Smooth muscle cell of bladder (primary cell): ENCODE results near the gene RPRD1B. TPM values are rescaled to one million over a fixed set of nuclear protein-coding genes. Genes with fewer than 3 reads are reported as not detected.

Experiments used
- total RNA-seq: library from RNA; depleted of rRNA; stranded (reverse); fragments of >200 nt; gene quantifications from 2 replicates; pipeline ENCODE4 v1.2.3, GENCODE V29; 2014

Gene RPRD1B
- 15.6 and 18.9 TPM in 2 replicates for total RNA-seq

DNA sequence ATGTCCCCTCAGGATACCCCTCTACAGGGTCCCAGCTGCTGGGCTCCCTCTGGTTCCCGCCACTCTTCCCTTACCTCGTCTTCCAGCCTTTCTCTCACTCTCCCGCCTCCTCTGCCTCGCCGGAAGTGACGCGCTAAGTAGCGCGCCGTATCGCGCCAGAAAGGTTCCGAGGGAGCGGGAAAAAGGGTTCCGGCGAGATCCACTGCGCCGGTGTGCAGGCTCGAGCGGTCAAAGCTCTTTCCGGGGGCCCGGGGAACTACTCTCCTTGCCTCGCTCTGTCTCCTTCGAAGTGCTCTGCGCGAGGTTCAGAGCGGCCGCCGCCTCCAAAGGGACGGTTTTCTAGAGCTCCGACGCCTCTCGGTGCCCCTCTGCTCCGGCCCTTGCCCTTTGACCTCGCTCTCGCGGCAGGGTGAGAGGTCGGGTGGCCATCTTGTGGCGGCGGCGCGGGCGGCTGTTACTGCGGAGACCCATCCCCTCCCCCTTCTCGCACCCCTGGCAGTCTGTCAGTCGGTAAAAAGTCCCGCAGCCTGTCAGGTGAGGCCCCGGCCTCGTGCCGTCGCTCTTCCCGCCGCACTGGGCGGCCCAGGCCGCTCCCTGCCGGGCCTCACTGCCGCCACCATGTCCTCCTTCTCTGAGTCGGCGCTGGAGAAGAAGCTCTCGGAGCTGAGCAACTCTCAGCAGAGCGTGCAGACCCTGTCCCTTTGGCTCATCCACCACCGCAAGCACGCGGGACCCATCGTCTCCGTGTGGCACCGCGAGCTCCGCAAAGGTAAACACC lies at the start of gene RPRD1B, which contains the start of gene TTI1:
RPRD1B (plus strand) TSS at position 417 of the 778 bp plus-strand sequence; CDS start at position 619, 202 bp downstream.
TTI1 (minus strand) TSS at position 127 of the 778 bp plus-strand sequence. CDS start 19,640 bp downstream, outside the sequence.

Other genes starting within 250 kb of the RPRD1B start
- gene VSTM2L, start 130.6 kb upstream of the RPRD1B start, total RNA-seq: 0.85 and 1.1 TPM in 2 replicates
- 14.6 and 14.9 TPM in 2 replicates for gene TTI1, start 290 bp upstream of the RPRD1B start, total RNA-seq
- gene TGM2, start 131.5 kb downstream of the RPRD1B start, total RNA-seq: 114 and 241 TPM in 2 replicates
- 0.43 and 1.9 TPM in 2 replicates for gene KIAA1755, start 227.0 kb downstream of the RPRD1B start, total RNA-seq